Pancreas (tissue), 10 donors: ENCODE data around the gene ACTR5. TPM values are rescaled to one million over a fixed set of nuclear protein-coding genes. Genes with fewer than 3 reads are reported as not detected.
A peak's percentile ranks its signal among the peaks of the same experiment; 100 is the strongest.

Source experiments
- ATAC-seq, 4 donors: fragments of 200-7000 bp; cut with Tn5 transposase; one replicate each; pipeline versions ENCODE4 v1.8.0 to v1.9.1; 2020; ENCODE audit warnings: mild to moderate bottlenecking in 4 of 4, moderate library complexity in 4 of 4
- DNase-seq, 6 donors: peaks; one replicate each; pipeline ENCODE4 v3.0.0-alpha.2; 2020
- FAIRE-seq: peaks from 2 replicates; lab custom pipeline; 2012; peaks lifted over from hg19 to GRCh38; lab: Jason Lieb, UNC
- H3K27ac ChIP-seq, 4 donors: fragments of 200-600 bp; sonication (generic); 1 replicate in 3 of 4; 2 replicates in 1 of 4; pipeline versions ENCODE4 v1.5.0 to v1.8.0; 2020
- H3K27me3 ChIP-seq, 4 donors: fragments of 200-600 bp; one replicate each; pipeline ENCODE4 v1.8.0; 2021
- H3K36me3 ChIP-seq, 3 donors: fragments of 200-600 bp; sonication (generic) in 1 of 3; one replicate each; pipeline versions ENCODE4 v1.5.0 to v1.8.0; 2020 to 2021
- H3K4me1 ChIP-seq, 3 donors: fragments of 200-600 bp; one replicate each; pipeline ENCODE4 v1.8.0; 2021
- H3K4me3 ChIP-seq, 4 donors: fragments of 200-600 bp; sonication (generic) in 2 of 4; one replicate each; pipeline versions ENCODE4 v1.5.0 to v1.8.0; 2020 to 2021
- H3K9me3 ChIP-seq, 4 donors: fragments of 200-600 bp; one replicate each; pipeline ENCODE4 v1.8.0; 2021
- CTCF ChIP-seq, 4 donors: fragments of 200-600 bp; sonication (generic) in 3 of 4; IDR thresholded peaks; one replicate each; pipeline versions ENCODE4 v1.5.0 to v1.8.0; 2021; ENCODE audit warnings: antibody characterized with exemption in 4 of 4
- WGBS, 2 donors: extraction: QIAGEN DNeasy Blood & Tissue Kit; methylation state at CpG; one replicate each; pipeline ENCODE4 v1.1.7; 2013; 5-methylcytosine and 5-hydroxymethylcytosine counted together
- intact Hi-C, 3 donors: fragments of 100-400 bp; cut with DNase I; formaldehyde crosslinking; loops; one replicate each; pipeline versions ENCODE4 v1.11.1 to v1.14.2; 2022
- polyA plus RNA-seq, 2 donors: library from polyadenylated mRNA; stranded (reverse); fragments of 200-250 nt; gene quantifications; one replicate each; pipeline ENCODE4 v1.2.3, GENCODE V29; 2013
- total RNA-seq, 6 donors: library from RNA; stranded (reverse); fragmentation: NEBNext Ultra II Directional in 4 of 6; extraction: Animal tissue kit (Norgen Biotek cat#: 25700) in 4 of 6; gene quantifications; one replicate each; pipeline versions ENCODE4 v1.2.1 to v1.2.4, GENCODE V29; 2021 to 2023
- donor health status: healthy with polysubstance abuse.
- donor health status: DM: no; HTN: no; CAD: no; lungs with moderate emphysema.
- donor health status: DM: no; HTN: no; CAD: no.
- donor health status: control.
- donor health status: control.
- donor health status: Bipolar disorder and iron deficiency.
- donor health status: DM: yes; HTN: yes; CAD: no.
- donor health status: DM: no; HTN: no; CAD: no.
- donor health status: DM: no; HTN: no; CAD: no.
- donor health status: DM: yes; HTN: yes; CAD: no.

ACTR5 gene
- total and polyA plus RNA-seq, 8 donors, result 2.4 to 9.8 (median 3.2) TPM

- peak overlapping the region; percentile 18 to 52 (median 30) for H3K4me3 ChIP-seq
- intact Hi-C loops, result no loop called here
- TF ChIP-seq CTCF (IDR thresholded peaks at IDR 0.05), result no peak
- H3K9me3 ChIP-seq, result no peaks in the 10 kb centered on the region
- FAIRE-seq (no peak), ATAC-seq (peak; percentile 35 to 47 (median 39)), DNase-seq (peak in 2 of 6 donors; percentile 57 to 63)
- H3K4me1 ChIP-seq, result peaks cover 0 to 12% (median 0%) of the 10 kb centered on the region in 3 donors
- H3K27ac ChIP-seq, result no peak overlapping the region
- WGBS, 2 donors, result 2% methylated on average over 45 to 81 of the region's 81 CpGs
- peaks cover 0 to 11% (median 7%) of the 10 kb centered on the region in 4 donors for H3K27me3 ChIP-seq
- no peaks in the 10 kb centered on the region for H3K36me3 ChIP-seq
Measured at GRCh38 chr20:38805958-38806854, 57.9 kb downstream of the ACTR5 start.

- H3K27ac ChIP-seq, result no peak overlapping the region
- no peaks in the 10 kb centered on the region for H3K36me3 ChIP-seq
- H3K9me3 ChIP-seq, result no peaks in the 10 kb centered on the region
- TF ChIP-seq CTCF (IDR thresholded peaks at IDR 0.05), result no peak
- peak in 1 of 6 donors; percentile 52 for DNase-seq
- ATAC-seq, result peak in 1 of 4 donors; percentile 11
- FAIRE-seq, result no peak
- WGBS, 2 donors, result 18 to 22% methylated on average over 32 of the region's 32 CpGs
- intact Hi-C loops, result no loop called here
- peaks cover 0 to 11% (median 7%) of the 10 kb centered on the region in 4 donors for H3K27me3 ChIP-seq
- peaks cover 0 to 12% (median 0%) of the 10 kb centered on the region in 3 donors for H3K4me1 ChIP-seq
- H3K4me3 ChIP-seq, result peak overlapping the region in 2 of 4 donors; percentile 23 to 52
Measured at GRCh38 chr20:38806855-38807655, 58.8 kb downstream of the ACTR5 start.

- ATAC-seq (no peak), FAIRE-seq (no peak), DNase-seq (no peak)
- 42 to 50% methylated on average over 5 to 6 of the region's 6 CpGs for WGBS, 2 donors
- Histone ChIP-seq H3K36me3 (no peaks in the 10 kb centered on the region), H3K9me3 (no peaks in the 10 kb centered on the region), H3K27me3 (peaks cover 0 to 11% (median 7%) of the 10 kb centered on the region in 4 donors), H3K4me3 (no peak overlapping the region), H3K27ac (no peak overlapping the region), H3K4me1 (peaks cover 0 to 12% (median 0%) of the 10 kb centered on the region in 3 donors)
- TF ChIP-seq CTCF (IDR thresholded peaks at IDR 0.05), result no peak
- intact Hi-C loops, result no loop called here
Measured at GRCh38 chr20:38809942-38810341, 61.7 kb downstream of the ACTR5 start.

DNA sequence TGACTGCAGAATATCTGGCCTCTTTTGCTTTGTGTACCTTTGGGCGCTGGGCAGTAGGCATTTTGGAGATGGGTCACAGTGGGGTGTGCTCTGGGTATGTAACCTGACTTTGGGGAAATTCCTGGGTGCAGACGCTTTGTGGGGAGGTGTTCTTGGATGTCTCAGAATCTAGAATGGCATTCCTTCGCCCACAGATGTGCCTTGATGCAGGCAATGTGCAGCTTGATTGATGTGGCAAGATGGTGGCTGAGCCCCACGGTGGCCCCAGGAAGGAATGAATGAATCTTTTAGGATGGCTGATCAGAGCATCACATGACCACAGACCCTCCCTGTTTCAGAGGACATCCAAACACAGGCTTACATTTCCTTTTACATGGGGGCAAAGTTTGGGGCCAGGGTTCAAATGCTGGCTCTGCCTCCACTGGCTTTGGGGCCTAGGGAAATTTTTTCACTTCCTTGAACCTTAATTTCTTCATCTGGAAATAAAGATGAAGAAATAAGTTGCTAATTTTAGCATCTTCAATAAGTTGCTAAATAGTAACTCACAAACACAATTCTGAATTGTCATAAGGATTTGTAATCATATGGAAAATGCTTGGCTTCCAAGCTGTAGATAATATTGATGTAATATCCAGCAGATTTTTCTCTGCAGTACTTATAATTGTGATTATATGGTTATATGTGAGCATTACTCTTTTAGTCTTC, 62.8 kb downstream of the ACTR5 start:
- no peak for TF ChIP-seq CTCF (IDR thresholded peaks at IDR 0.05)
- Histone ChIP-seq H3K27ac (no peak overlapping the region), H3K27me3 (peaks cover 0 to 10% (median 7%) of the 10 kb centered on the region in 4 donors), H3K4me1 (peaks cover 0 to 6% (median 0%) of the 10 kb centered on the region in 3 donors), H3K9me3 (no peaks in the 10 kb centered on the region), H3K36me3 (no peaks in the 10 kb centered on the region), H3K4me3 (no peak overlapping the region)
- intact Hi-C loops, result no loop called here
- FAIRE-seq, result no peak
- ATAC-seq, result no peak
- WGBS, 2 donors, result 65 to 75% methylated on average over 4 of the region's 4 CpGs
- DNase-seq, result no peak
